DMS114 treated with DMSO at 0.1 percent for 48 hours (cell line): ENCODE data around the gene RAI1.

Experiments used
- DNase-seq: peaks from one replicate; lab custom pipeline; 2025; ENCODE audit not compliant: unreplicated experiment; lab: John Stamatoyannopoulos, UW

Gene RAI1

DNA sequence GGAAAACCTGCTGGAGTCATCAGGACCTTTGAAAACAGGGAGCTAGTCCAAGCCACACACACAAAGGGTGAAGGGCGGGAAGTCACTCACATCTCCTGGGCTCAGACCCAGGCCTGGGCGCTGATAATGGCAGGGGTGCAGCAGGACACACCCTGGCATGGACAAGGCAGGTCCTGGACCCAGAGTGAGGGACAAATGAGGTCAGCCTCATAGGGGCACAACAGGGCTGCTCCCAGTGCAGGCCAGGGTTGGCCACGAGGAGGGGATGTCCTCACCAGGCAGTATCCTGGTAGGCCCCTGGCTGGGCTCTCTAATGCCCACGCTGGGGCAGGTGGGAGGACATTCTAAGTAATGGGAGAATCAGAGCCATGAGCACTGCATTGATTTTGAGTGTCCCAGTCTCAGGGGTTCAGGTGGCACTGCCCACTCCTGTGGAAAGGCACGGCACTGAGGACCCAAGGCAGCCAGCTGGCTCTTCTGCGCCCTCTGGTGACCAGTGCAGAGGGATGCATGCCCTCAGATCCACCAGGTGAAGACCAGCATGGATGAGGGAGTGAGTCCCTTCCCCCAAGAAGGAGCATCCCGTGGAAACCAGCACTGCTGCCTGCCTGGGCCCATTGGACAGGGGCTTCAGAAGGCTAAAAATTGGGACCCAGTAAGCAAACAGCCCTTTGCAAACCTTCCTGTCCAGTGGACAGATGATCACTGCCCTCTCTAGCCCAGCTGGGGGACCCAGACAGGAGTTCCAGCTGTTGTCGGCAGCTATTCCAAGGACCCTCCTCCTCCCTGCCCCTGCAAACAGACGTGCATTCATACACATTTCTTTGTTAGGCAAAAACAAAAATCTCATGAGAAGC lies 178.9 kb downstream of the RAI1 start:
- DNase-seq = no peak

DNA sequence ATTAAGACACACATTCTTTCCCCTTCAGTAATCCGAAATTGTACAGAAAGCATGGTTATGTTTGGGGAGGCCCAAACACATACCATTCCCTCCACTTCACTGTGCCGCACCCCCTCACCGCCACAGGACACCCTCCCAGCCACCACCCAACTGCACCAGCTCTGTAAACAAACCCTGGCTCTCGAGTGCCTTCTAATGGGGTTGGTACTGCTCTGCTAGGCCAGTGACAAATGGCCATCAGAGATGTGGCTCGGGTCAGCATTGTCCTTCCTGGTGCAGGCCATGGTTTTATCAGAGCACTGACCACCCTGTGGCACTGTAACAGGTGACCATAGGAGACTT lies 179.5 kb downstream of the RAI1 start:
- no peak for DNase-seq
